Measurements from ENCODE around the gene IFT88.

IFT88 gene

GRCh38 chr13:20566898-20567874 is at the start of gene IFT88:
TSS of gene IFT88 (plus strand) at chr13:20567157. CDS start at chr13:20574386, 7,229 bp downstream.
- DNase-seq: peak; percentile 61

- DNase-seq: no peak
Observed at GRCh38 chr13:20518660-20519100, 48.3 kb upstream of the IFT88 start.

- DNase-seq: no peak
Observed at GRCh38 chr13:20519875-20520274, 47.1 kb upstream of the IFT88 start.

GRCh38 chr13:20521364-20522115 is 45.4 kb upstream of the IFT88 start:
- no peak for DNase-seq

- DNase-seq: no peak
Observed at GRCh38 chr13:20525144-20525600, 41.8 kb upstream of the IFT88 start.

GRCh38 chr13:20525601-20526544 is 41.1 kb upstream of the IFT88 start, which contains the start of gene CRYL1:
TSS of gene CRYL1 (minus strand) at chr13:20525857. CDS start at chr13:20525794, 63 bp downstream.
- peak; percentile 14 for DNase-seq

- DNase-seq: no peak
Observed at GRCh38 chr13:20526664-20527063, 40.3 kb upstream of the IFT88 start.

GRCh38 chr13:20528452-20528851 is 38.5 kb upstream of the IFT88 start:
- no peak for DNase-seq

GRCh38 chr13:20534038-20534608 is 32.8 kb upstream of the IFT88 start:
- no peak for DNase-seq

GRCh38 chr13:20536992-20537391 is 30.0 kb upstream of the IFT88 start:
- DNase-seq: no peak

GRCh38 chr13:20544201-20544923 is 22.6 kb upstream of the IFT88 start:
- DNase-seq: no peak

GRCh38 chr13:20546556-20546955 is 20.4 kb upstream of the IFT88 start:
- no peak for DNase-seq

- DNase-seq: no peak
Observed at GRCh38 chr13:20547479-20547908, 19.5 kb upstream of the IFT88 start.

GRCh38 chr13:20550799-20551198 is 16.2 kb upstream of the IFT88 start:
- no peak for DNase-seq

GRCh38 chr13:20553311-20553710 is 13.6 kb upstream of the IFT88 start:
- DNase-seq: no peak

- no peak for DNase-seq
Observed at GRCh38 chr13:20558982-20559381, 8.0 kb upstream of the IFT88 start.

- no peak for DNase-seq
Observed at GRCh38 chr13:20559659-20560356, 7.1 kb upstream of the IFT88 start.

GRCh38 chr13:20561741-20562140 is 5.2 kb upstream of the IFT88 start:
- DNase-seq: no peak

- DNase-seq: no peak
Observed at GRCh38 chr13:20565115-20565736, 1.7 kb upstream of the IFT88 start.

- DNase-seq: peak; percentile 58
Observed at GRCh38 chr13:20566468-20566897, 474 bp upstream of the IFT88 start.
